ENCODE measurements around the gene TBC1D10B.

TBC1D10B gene

DNA sequence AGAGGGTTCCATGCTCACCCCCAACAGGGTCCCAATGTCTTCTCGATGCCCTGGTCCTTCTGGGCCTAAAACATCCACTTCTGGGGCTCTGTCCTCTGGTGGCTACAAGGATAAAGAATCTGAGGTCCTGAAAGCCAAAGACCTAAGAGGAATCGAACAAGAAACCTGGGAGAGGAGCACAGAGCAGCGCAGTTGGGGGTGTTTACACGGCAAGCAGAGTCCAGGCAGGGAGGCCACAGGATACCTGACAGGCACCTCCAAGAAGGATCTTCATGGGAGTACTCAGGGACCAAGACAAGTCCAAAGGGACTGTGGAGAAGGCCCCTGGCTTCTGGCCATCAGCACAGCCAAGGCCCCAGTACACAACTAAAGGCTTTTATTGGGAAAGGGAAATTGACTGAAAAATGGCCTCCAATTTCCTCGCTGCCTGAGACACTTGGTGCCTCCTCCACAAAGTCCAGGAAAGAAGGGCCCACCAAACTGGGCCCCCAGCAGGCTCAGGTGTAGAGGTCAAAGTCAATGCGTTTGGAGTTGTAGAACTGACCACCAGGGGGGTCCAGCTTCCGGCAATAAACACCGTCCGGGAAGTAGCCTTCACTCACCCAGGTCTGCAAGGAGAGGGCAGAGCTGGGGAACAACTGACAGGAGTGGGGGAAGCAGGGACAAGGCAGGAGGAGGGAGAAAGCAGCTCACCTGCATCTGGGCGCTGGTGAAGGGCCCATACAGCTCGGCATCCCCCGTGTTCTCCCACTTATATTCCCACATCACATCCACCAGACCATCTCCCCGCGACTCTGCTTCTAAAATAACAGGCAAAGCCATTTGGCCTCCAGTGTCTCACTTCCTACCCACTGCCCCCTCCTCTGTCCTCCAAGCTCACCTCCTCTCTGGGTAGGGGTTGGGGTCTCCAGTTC lies 17.5 kb downstream of the TBC1D10B start:
- H3K4me3 ChIP-seq (ENCODE audit: low read depth in 1 of 2, low read length in 2 of 2): no peak overlapping the region
- peaks cover 56% of the 10 kb centered on the region for H3K36me3 ChIP-seq (ENCODE audit: insufficient read depth, low read length)
- peaks cover 32% of the 10 kb centered on the region for H3K79me2 ChIP-seq (ENCODE audit: insufficient read depth, low read length)
- peaks cover 25% of the 10 kb centered on the region for H4K20me1 ChIP-seq (ENCODE audit: insufficient read depth, low read length)
- H3K27me3 ChIP-seq (ENCODE audit: insufficient read depth, low read length, poor library complexity): no peaks in the 10 kb centered on the region
- no peaks in the 10 kb centered on the region for H3K9me3 ChIP-seq (ENCODE audit: insufficient read depth, low read length, severe bottlenecking)
- no peak overlapping the region for H3K4me2 ChIP-seq (ENCODE audit: insufficient read depth, low read length)
- no peak for TF ChIP-seq EZH2 (IDR thresholded peaks at IDR 0.05; ENCODE audit: borderline replicate concordance, low read depth, low read length, severe bottlenecking)
- TF ChIP-seq CTCF (IDR thresholded peaks at IDR 0.05; ENCODE audit: borderline replicate concordance, extremely low read depth, low read length, poor library complexity, severe bottlenecking): no peak
- no peak overlapping the region for H2AFZ ChIP-seq (ENCODE audit: low read depth, low read length)
- no peak overlapping the region for H3K27ac ChIP-seq (ENCODE audit: low read length)
- DNase-seq: no peak
- no peak overlapping the region for H3K9ac ChIP-seq (ENCODE audit: low read depth, low read length)
- no peak for ATAC-seq (ENCODE audit: insufficient read depth, low read depth)
- H3K4me1 ChIP-seq (ENCODE audit: insufficient read depth, low read length): peaks cover 44% of the 10 kb centered on the region

- Histone ChIP-seq H4K20me1 (ENCODE audit: insufficient read depth, low read length) (peaks cover 22% of the 10 kb centered on the region), H3K4me3 (ENCODE audit: low read depth in 1 of 2, low read length in 2 of 2) (no peak overlapping the region), H3K27me3 (ENCODE audit: insufficient read depth, low read length, poor library complexity) (no peaks in the 10 kb centered on the region), H3K9me3 (ENCODE audit: insufficient read depth, low read length, severe bottlenecking) (no peaks in the 10 kb centered on the region), H3K4me2 (ENCODE audit: insufficient read depth, low read length) (no peak overlapping the region), H3K4me1 (ENCODE audit: insufficient read depth, low read length) (peaks cover 35% of the 10 kb centered on the region), H3K9ac (ENCODE audit: low read depth, low read length) (no peak overlapping the region), H3K36me3 (ENCODE audit: insufficient read depth, low read length) (peaks cover 46% of the 10 kb centered on the region), H3K79me2 (ENCODE audit: insufficient read depth, low read length) (peaks cover 32% of the 10 kb centered on the region), H2AFZ (ENCODE audit: low read depth, low read length) (no peak overlapping the region), H3K27ac (ENCODE audit: low read length) (no peak overlapping the region)
- TF ChIP-seq CTCF (IDR thresholded peaks at IDR 0.05; ENCODE audit: borderline replicate concordance, extremely low read depth, low read length, poor library complexity, severe bottlenecking): no peak
- no peak for TF ChIP-seq EZH2 (IDR thresholded peaks at IDR 0.05; ENCODE audit: borderline replicate concordance, low read depth, low read length, severe bottlenecking)
- DNase-seq (no peak), ATAC-seq (ENCODE audit: insufficient read depth, low read depth) (no peak)
These were observed 18.5 kb downstream of the TBC1D10B start for GRCh38 chr16:30351586-30352419.

DNA sequence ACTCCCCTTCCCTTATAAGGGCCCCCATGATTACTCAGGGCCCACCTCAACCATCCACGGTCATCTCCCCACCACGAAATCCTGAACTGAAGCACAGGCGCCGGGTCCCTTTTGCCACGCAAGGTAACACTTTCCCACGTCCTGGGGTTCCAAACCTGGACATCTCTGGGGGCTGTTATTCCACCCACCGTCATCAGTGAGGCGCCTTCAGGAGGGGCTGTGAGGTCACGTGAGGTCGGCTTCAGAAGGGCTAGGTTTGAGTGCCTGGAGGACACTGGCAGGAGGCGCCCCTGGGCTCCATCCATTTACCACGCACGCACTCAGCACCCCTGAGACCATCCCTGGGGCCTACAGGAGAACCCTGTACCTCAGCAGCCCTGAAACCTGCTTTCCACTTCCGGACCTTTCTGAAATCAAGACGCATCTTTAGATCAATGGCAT lies 19.3 kb downstream of the TBC1D10B start:
- H3K9ac ChIP-seq (ENCODE audit: low read depth, low read length): no peak overlapping the region
- no peak overlapping the region for H2AFZ ChIP-seq (ENCODE audit: low read depth, low read length)
- H3K4me2 ChIP-seq (ENCODE audit: insufficient read depth, low read length): no peak overlapping the region
- peaks cover 28% of the 10 kb centered on the region for H3K4me1 ChIP-seq (ENCODE audit: insufficient read depth, low read length)
- no peak overlapping the region for H3K4me3 ChIP-seq (ENCODE audit: low read depth in 1 of 2, low read length in 2 of 2)
- peaks cover 42% of the 10 kb centered on the region for H3K36me3 ChIP-seq (ENCODE audit: insufficient read depth, low read length)
- no peak for DNase-seq
- no peak overlapping the region for H3K27ac ChIP-seq (ENCODE audit: low read length)
- H3K27me3 ChIP-seq (ENCODE audit: insufficient read depth, low read length, poor library complexity): no peaks in the 10 kb centered on the region
- H3K9me3 ChIP-seq (ENCODE audit: insufficient read depth, low read length, severe bottlenecking): no peaks in the 10 kb centered on the region
- no peak for ATAC-seq (ENCODE audit: insufficient read depth, low read depth)
- H3K79me2 ChIP-seq (ENCODE audit: insufficient read depth, low read length): peaks cover 32% of the 10 kb centered on the region
- H4K20me1 ChIP-seq (ENCODE audit: insufficient read depth, low read length): peaks cover 22% of the 10 kb centered on the region
- TF ChIP-seq EZH2 (IDR thresholded peaks at IDR 0.05; ENCODE audit: borderline replicate concordance, low read depth, low read length, severe bottlenecking) (no peak), CTCF (IDR thresholded peaks at IDR 0.05; ENCODE audit: borderline replicate concordance, extremely low read depth, low read length, poor library complexity, severe bottlenecking) (no peak)
